ENCODE data around the gene MUC12. TPM values are rescaled to one million over a fixed set of nuclear protein-coding genes. Genes with fewer than 3 reads are reported as not detected.
A peak's percentile ranks its signal among the peaks of the same experiment; 100 is the strongest.

Gene MUC12
- total RNA-seq, 8 experiments from 2014 or later = 0.43 to 9.6 (median 1.9) TPM

- 33 to 89% (median 72%) methylated on average over 1 to 8 of the region's 11 CpGs; no CpG with 5 or more reads in 2 of the 10 experiments for WGBS, 10 experiments
- Histone ChIP-seq H3K4me1 (replicated peaks in 1 of 2) (no peaks in the 10 kb centered on the region), H3K4me3 (no peak overlapping the region), H3K27ac (no peak overlapping the region)
- in situ Hi-C loops (cut with MboI; ENCODE audit: low pct_unique_long_range_greater_than_20kb in 2 of 9, low sequenced_read_pairs in 9 of 9, unreplicated experiment in 9 of 9) = no loop called here
- no peak for ATAC-seq (replicated peaks in 6 of 8)
Measured at GRCh38 chr7:100946766-100947365, 22.5 kb upstream of the MUC12 start.

DNA sequence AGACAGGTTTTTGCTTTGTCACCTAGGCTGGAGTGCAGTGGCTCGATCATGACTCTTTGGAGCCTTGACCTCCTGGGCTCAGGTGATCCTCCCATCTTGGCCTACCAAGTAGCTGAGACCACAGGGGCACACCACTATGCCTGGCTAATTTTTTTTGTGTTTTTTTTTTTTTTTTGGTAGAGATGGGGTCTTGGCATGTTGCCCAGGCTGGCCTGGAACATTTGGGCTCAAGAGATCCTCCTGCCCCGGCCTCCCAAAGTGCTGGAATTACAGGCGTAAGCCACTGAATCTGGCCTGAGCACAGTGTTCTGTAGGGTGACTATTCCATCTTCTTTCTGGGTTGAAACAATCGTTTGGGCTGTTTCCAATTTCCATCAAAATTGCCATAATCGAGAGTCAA lies 21.6 kb upstream of the MUC12 start:
- no peak overlapping the region for H3K27ac ChIP-seq
- ATAC-seq (replicated peaks in 6 of 8) = no peak
- H3K4me1 ChIP-seq (replicated peaks in 1 of 2) = no peaks in the 10 kb centered on the region
- H3K4me3 ChIP-seq = no peak overlapping the region
- 6 to 83% (median 66%) methylated on average over 1 to 4 of the region's 5 CpGs; no CpG with 5 or more reads in 1 of the 10 experiments for WGBS, 10 experiments
- in situ Hi-C loops (cut with MboI; ENCODE audit: low pct_unique_long_range_greater_than_20kb in 2 of 9, low sequenced_read_pairs in 9 of 9, unreplicated experiment in 9 of 9) = no loop called here

GRCh38 chr7:100949227-100949932 lies 20.0 kb upstream of the MUC12 start, which contains the start of gene MUC3A:
Gene MUC3A, plus strand, starts transcription at chr7:100949534. Its CDS starts 91 bp downstream, at chr7:100949625.
- Histone ChIP-seq H3K4me1 (replicated peaks in 1 of 2) (no peaks in the 10 kb centered on the region), H3K4me3 (no peak within 1 kb of the TSS), H3K27ac (no peak within 1 kb of the TSS)
- no peak for ATAC-seq (replicated peaks in 6 of 8)
- in situ Hi-C loops (cut with MboI; ENCODE audit: low pct_unique_long_range_greater_than_20kb in 2 of 9, low sequenced_read_pairs in 9 of 9, unreplicated experiment in 9 of 9) = no loop called here
- 0 to 48% (median 36%) methylated on average over 1 to 16 of the region's 24 CpGs; no CpG with 5 or more reads in 3 of the 10 experiments for WGBS, 10 experiments

- in situ Hi-C loops (cut with MboI; ENCODE audit: low pct_unique_long_range_greater_than_20kb in 2 of 9, low sequenced_read_pairs in 9 of 9, unreplicated experiment in 9 of 9) = no loop called here
- ATAC-seq (replicated peaks in 6 of 8) = no peak
Measured at GRCh38 chr7:100949933-100950443, 19.4 kb upstream of the MUC12 start.

DNA sequence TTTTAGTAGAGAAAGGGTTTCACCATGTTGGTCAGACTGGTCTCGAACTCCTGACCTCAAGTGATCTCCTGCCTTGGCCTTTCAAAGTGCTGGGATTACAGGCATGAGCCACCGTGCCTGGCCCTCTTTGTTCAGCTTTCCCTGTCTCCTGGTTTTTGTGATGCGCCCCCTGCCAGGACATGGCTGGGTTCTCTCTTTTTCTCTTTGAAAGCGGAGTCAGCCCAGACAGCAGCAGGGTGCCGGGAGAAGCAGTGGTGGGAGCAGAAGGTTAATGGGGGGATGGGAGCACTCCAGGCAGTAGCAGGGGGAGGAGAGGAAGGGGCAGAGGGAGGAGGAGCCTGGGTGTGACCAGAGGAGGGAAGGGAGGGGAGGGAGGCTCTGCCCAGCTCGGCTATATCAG lies 18.2 kb upstream of the MUC12 start:
- H3K27ac ChIP-seq = no peak overlapping the region
- in situ Hi-C loops (cut with MboI; ENCODE audit: low pct_unique_long_range_greater_than_20kb in 2 of 9, low sequenced_read_pairs in 9 of 9, unreplicated experiment in 9 of 9) = no loop called here
- no peak overlapping the region for H3K4me3 ChIP-seq
- no peaks in the 10 kb centered on the region for H3K4me1 ChIP-seq (replicated peaks in 1 of 2)
- 0 to 44% (median 20%) methylated on average over 1 to 4 of the region's 6 CpGs; no CpG with 5 or more reads in 3 of the 10 experiments for WGBS, 10 experiments
- ATAC-seq (replicated peaks in 6 of 8) = peak in 5 of 8 experiments; percentile 43 to 91 (median 85)

More at GRCh38 chr7:100949933-100950443, 19.4 kb upstream of the MUC12 start:
- Histone ChIP-seq H3K4me1 (replicated peaks in 1 of 2) (no peaks in the 10 kb centered on the region), H3K4me3 (no peak overlapping the region), H3K27ac (no peak overlapping the region)
- 17 to 70% (median 53%) methylated on average over 4 to 12 of the region's 15 CpGs; no CpG with 5 or more reads in 1 of the 10 experiments for WGBS, 10 experiments

DNA sequence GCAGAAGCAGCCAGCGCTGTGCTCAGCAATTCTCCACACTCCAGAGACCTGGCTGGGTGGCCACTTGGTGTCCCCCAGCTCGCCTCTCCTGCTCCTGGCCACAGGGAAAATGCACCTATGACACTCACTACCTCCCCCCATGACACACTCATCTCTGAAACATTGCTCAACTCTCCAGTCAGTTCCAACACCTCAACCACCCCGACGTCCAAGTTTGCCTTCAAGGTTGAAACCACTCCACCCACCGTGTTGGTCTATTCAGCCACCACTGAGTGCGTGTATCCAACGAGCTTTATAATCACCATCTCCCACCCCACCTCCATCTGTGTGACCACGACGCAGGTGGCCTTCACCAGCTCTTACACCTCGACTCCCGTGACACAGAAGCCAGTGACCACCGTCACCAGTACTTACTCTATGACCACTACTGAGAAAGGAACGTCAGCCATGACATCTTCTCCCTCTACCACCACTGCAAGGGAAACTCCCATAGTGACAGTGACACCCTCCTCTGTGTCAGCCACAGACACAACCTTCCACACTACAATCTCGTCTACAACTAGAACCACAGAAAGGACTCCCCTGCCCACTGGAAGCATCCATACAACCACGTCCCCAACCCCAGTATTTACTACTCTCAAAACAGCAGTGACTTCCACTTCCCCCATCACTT lies 17.3 kb upstream of the MUC12 start:
- Histone ChIP-seq H3K4me1 (replicated peaks in 1 of 2) (no peaks in the 10 kb centered on the region), H3K4me3 (no peak overlapping the region), H3K27ac (no peak overlapping the region)
- WGBS, 10 experiments = 13 to 85% (median 66%) methylated on average over 6 to 14 of the region's 15 CpGs
- no peak for ATAC-seq (replicated peaks in 6 of 8)
- in situ Hi-C loops (cut with MboI; ENCODE audit: low pct_unique_long_range_greater_than_20kb in 2 of 9, low sequenced_read_pairs in 9 of 9, unreplicated experiment in 9 of 9) = no loop called here

- in situ Hi-C loops (cut with MboI; ENCODE audit: low pct_unique_long_range_greater_than_20kb in 2 of 9, low sequenced_read_pairs in 9 of 9, unreplicated experiment in 9 of 9) = no loop called here
- 0 to 59% (median 28%) methylated on average over 1 to 2 of the region's 2 CpGs; no CpG with 5 or more reads in 2 of the 10 experiments for WGBS, 10 experiments
Measured at GRCh38 chr7:100952641-100953040, 16.7 kb upstream of the MUC12 start.

GRCh38 chr7:100957832-100958421 lies 11.4 kb upstream of the MUC12 start:
- Histone ChIP-seq H3K4me3 (no peak overlapping the region), H3K4me1 (replicated peaks in 1 of 2) (no peaks in the 10 kb centered on the region), H3K27ac (no peak overlapping the region)
- 31 to 62% (median 50%) methylated on average over 4 to 11 of the region's 12 CpGs for WGBS, 10 experiments
- ATAC-seq (replicated peaks in 6 of 8) = no peak
- in situ Hi-C loops (cut with MboI; ENCODE audit: low pct_unique_long_range_greater_than_20kb in 2 of 9, low sequenced_read_pairs in 9 of 9, unreplicated experiment in 9 of 9) = no loop called here

More at GRCh38 chr7:100952641-100953040, 16.7 kb upstream of the MUC12 start:
- Histone ChIP-seq H3K27ac (no peak overlapping the region), H3K4me1 (replicated peaks in 1 of 2) (no peaks in the 10 kb centered on the region), H3K4me3 (no peak overlapping the region)
- no peak for ATAC-seq (replicated peaks in 6 of 8)

DNA sequence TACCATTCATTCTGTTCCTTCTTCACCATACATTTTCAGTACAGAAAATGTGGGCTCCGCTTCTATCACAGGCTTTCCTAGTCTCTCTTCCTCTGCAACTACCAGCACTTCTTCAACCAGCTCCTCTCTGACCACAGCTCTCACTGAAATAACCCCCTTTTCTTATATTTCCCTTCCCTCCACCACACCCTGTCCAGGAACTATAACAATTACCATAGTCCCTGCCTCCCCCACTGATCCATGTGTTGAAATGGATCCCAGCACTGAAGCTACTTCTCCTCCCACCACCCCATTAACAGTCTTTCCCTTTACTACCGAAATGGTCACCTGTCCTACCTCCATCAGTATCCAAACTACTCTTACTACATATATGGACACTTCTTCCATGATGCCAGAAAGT lies 9.5 kb upstream of the MUC12 start:
- H3K27ac ChIP-seq = no peak overlapping the region
- 14 to 75% (median 45%) methylated on average over 1 to 2 of the region's 2 CpGs for WGBS, 10 experiments
- H3K4me1 ChIP-seq (replicated peaks in 1 of 2) = no peaks in the 10 kb centered on the region
- H3K4me3 ChIP-seq = no peak overlapping the region
- in situ Hi-C loops (cut with MboI; ENCODE audit: low pct_unique_long_range_greater_than_20kb in 2 of 9, low sequenced_read_pairs in 9 of 9, unreplicated experiment in 9 of 9) = loop anchor here in 2 of 9 experiments (10.0 kb wide), 2 partner anchors 95 to 105 kb away; no protein-coding TSS in a partner anchor
- peak in 3 of 8 experiments; percentile 57 to 94 (median 93) for ATAC-seq (replicated peaks in 6 of 8)

DNA sequence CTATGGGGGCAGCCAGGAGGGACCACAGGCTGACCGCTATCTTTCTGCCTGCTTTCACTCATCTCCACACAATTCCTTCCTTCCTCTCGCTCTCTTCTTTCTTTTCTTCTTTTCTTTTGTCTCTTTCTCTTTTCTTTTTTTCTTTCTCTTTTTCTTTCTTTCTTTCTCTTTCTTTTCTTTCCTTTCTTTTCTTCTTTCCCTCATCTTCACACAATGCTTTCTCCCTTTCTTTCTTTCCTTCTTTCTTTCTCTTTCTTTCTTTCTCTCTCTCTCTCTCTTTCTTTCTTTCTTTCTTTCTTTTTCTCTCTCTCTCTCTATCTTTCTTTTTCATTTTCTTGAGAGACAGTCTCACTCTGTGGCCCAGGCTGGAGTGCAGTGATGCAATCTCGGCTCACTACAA lies 6.8 kb upstream of the MUC12 start:
- WGBS, 10 experiments = 44 to 84% (median 64%) methylated on average over 1 to 3 of the region's 3 CpGs
- Histone ChIP-seq H3K4me3 (no peak overlapping the region), H3K27ac (no peak overlapping the region), H3K4me1 (replicated peaks in 1 of 2) (peaks cover 0 to 7% of the 10 kb centered on the region in 2 donors)
- in situ Hi-C loops (cut with MboI; ENCODE audit: low pct_unique_long_range_greater_than_20kb in 2 of 9, low sequenced_read_pairs in 9 of 9, unreplicated experiment in 9 of 9) = loop anchor here in 2 of 9 experiments (10.0 kb wide), 2 partner anchors 92 to 102 kb away; no protein-coding TSS in a partner anchor
- no peak for ATAC-seq (replicated peaks in 6 of 8)

DNA sequence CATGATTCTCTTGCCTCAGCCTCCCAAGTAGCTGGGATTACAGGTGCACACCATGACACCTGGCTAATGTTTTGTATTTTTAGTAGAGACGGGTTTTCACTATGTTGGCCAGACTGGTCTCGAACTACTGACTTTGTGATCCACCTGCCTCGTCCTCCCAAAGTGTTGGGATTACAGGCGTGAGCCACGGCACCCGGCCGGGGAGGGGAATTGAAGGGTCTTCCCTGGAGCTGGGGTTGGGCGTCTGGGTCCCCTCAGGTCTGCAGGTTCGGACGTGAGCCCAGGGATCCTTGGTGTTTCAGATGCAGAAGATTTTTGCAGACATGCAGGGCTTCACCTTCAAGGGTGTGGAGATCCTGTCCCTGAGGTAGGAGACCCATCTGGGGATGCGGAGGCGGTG lies 6.0 kb upstream of the MUC12 start:
- ATAC-seq (replicated peaks in 6 of 8) = no peak
- no peak overlapping the region for H3K4me3 ChIP-seq
- in situ Hi-C loops (cut with MboI; ENCODE audit: low pct_unique_long_range_greater_than_20kb in 2 of 9, low sequenced_read_pairs in 9 of 9, unreplicated experiment in 9 of 9) = loop anchor here in 2 of 9 experiments (10.0 kb wide), 2 partner anchors 91 to 101 kb away; no protein-coding TSS in a partner anchor
- 30 to 90% (median 58%) methylated on average over 2 to 12 of the region's 12 CpGs; no CpG with 5 or more reads in 2 of the 10 experiments for WGBS, 10 experiments
- H3K4me1 ChIP-seq (replicated peaks in 1 of 2) = peaks cover 0 to 7% of the 10 kb centered on the region in 2 donors
- no peak overlapping the region for H3K27ac ChIP-seq

DNA sequence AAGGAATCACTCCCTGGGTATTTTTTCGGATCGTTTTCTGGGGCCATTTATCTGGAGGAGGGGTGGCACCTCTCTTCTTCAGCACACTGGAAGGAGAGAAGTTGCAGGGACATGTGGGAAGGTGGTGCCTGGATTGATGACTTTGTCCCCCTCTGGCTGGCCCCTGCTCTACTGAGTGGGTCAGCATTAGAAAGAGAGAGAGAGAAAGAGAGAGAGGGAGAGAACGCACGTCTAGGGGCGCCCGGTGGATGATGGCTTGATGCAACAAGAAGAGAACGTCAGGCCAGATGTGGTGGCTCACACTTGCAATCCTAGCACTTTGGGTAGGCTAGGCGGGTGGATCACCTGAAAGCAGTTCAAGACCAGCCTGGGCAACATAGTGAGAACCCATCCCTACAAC lies 5.5 kb upstream of the MUC12 start:
- no peak overlapping the region for H3K27ac ChIP-seq
- H3K4me3 ChIP-seq = no peak overlapping the region
- no peak for ATAC-seq (replicated peaks in 6 of 8)
- in situ Hi-C loops (cut with MboI; ENCODE audit: low pct_unique_long_range_greater_than_20kb in 2 of 9, low sequenced_read_pairs in 9 of 9, unreplicated experiment in 9 of 9) = loop anchor here in 2 of 9 experiments (10.0 kb wide), 2 partner anchors 91 to 101 kb away; no protein-coding TSS in a partner anchor
- H3K4me1 ChIP-seq (replicated peaks in 1 of 2) = peaks cover 0 to 7% of the 10 kb centered on the region in 2 donors
- 56 to 84% (median 70%) methylated on average over 2 to 8 of the region's 8 CpGs; no CpG with 5 or more reads in 1 of the 10 experiments for whole genome bisulfite sequencing, 10 experiments

Data from motor neuron (in vitro differentiated cells).